ENCODE data around the gene FLT3LG.
A peak's percentile ranks its signal among the peaks of the same experiment; 100 is the strongest.

FLT3LG gene

DNA sequence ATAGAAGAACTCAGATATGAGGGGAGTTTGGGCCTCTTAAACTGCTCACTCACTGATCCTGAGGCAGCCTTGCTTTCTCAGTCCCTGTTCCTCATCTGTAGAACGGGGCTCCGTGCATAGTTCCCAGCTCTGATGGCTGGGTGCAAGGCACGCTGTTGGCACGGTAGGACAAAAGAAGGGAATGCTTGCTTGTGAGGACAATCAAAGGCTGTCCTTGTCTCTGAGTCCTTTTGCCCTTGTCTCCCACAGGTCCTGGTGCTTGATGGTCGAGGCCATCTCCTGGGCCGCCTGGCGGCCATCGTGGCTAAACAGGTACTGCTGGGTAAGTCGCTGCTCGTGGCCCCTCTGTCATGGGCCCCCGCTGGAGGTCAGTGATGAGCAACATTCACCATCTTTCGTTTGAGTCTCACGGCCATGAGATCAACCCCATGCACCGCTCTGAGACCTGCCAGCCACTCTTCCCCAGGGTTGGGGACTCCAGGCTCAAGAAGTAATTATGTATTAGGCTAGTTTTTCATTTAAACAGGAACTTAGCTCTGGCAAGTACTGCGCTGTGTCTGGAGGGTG lies 15.7 kb downstream of the FLT3LG start:
- DNase-seq: peak; percentile 55 to 63

DNA sequence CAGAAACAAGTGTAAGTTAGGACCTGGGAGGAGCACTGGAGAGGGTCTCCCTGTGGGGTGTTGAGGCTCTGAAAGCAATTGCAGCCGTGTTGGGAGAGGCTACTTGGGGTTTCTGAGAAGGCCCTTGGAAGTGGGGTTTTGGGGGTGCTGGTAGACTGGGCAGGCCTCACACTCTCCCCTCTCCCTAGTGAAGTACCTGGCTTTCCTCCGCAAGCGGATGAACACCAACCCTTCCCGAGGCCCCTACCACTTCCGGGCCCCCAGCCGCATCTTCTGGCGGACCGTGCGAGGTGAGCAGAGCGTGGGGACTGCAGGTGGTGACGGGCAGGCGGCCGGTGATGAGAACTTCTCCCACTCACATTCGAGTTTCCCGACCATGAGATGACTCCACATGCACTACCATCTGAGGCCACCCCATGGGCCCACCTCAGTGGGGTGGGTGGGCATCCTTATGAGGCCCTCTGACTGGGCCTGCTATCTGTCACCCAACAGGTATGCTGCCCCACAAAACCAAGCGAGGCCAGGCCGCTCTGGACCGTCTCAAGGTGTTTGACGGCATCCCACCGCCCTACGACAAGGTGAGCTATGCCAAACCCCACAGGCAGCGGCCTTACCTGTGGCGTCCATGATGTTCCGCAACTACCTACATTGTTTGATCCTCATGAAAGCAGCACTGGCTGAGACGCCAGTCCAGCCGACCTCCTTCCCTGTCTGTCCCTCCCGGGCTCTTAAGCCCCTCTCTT lies 16.4 kb downstream of the FLT3LG start:
- DNase-seq: no peak

DNA sequence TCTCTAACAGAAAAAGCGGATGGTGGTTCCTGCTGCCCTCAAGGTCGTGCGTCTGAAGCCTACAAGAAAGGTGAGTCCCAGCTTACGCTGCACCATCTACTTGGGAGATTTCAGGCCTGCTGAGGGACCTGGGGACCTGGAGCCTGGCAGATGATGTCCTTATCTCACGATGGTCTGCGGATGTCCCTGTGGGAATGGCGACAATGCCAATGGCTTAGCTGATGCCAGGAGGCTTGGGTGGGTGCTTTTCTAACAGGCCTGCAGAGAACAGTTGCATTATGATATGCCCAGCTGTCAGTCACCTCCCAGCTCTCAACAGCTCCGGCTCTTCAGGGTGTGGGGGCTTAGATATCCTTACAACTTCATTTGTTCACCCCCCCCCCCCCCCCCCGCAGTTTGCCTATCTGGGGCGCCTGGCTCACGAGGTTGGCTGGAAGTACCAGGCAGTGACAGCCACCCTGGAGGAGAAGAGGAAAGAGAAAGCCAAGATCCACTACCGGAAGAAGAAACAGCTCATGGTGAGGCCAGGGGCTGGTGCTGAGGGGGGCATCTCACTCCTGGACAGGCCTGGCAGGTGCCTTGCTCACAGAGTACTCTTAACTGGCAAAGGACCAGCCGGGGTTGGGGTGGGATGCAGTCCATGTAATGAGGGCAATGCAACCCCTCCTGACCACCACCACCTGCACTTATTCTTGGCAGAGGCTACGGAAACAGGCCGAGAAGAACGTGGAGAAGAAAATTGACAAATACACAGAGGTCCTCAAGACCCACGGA lies 17.2 kb downstream of the FLT3LG start:
- DNase-seq: no peak

DNA sequence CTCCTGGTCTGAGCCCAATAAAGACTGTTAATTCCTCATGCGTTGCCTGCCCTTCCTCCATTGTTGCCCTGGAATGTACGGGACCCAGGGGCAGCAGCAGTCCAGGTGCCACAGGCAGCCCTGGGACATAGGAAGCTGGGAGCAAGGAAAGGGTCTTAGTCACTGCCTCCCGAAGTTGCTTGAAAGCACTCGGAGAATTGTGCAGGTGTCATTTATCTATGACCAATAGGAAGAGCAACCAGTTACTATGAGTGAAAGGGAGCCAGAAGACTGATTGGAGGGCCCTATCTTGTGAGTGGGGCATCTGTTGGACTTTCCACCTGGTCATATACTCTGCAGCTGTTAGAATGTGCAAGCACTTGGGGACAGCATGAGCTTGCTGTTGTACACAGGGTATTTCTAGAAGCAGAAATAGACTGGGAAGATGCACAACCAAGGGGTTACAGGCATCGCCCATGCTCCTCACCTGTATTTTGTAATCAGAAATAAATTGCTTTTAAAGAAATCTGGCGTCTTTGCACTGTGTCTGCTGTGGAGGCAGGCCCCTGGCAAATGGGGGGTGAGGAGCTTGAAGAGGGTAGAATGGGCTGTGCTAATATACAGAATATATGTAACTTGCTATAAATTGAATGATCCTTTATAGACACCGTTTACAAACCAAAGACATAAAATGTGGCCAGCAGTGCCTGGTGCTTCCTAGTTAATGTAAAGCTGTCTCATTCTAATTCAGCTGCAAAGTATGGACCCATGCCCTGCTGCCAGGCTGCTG lies 18.0 kb downstream of the FLT3LG start:
- no peak for DNase-seq

DNA sequence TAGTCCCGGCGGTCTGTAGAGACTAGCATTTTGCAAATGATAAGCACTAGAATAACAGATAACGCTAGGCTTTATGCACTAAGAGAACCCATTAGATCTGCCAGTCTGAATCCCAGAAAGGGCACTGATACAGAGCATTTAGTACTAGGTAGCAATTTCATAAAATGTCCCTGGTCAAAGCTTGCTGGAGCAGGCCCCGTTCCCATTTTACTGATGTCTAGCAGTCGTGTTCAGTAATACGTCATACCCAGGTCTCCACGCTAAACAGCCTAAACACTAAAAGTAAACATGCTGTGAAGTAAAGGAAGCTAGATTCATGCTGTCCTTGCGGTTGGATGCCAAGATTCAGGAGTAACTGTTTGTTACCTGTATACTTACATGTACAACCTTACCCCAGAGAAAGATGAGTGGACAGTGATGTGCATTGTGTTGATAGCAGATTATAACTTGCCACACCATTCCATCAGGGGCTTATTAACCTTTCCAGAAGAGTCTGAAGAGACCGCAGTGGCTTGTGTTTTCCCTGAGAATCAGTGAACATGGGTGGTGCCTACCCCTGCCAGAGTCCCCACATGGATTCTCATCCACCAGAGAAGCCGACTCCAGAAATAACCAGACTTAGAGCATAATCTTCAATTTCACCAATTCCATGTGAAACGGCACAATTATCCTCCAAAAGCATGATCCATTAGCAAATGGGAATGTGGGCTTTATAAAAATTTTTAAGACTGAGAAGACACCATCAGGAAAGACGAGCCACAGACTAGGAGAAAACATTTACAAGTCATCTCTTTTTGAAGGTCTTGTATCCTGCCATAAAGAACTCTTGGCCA lies 18.8 kb downstream of the FLT3LG start:
- peak in 1 of 2 donors; percentile 51 for DNase-seq

DNA sequence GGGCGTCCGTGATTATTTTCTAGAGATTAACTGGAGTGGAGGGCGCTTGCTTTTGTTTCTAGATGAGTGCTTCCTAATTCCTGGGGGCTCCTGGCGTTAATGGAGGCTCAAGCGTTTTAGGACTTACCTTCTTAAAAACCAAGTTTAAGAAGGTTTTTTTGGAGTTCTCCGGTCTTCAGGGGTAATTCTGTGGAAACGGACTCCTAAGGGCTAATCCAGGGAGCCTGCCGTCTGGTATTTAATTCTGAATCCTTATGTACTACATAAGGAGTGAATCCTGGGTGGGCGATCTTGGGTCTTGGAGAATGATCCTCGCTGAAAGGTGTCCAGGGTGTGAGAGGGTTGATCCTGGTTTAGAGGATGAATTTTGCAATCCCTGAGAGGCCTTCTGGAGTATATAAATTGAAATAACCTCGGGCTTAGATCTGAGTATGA lies 22.6 kb downstream of the FLT3LG start:
- DNase-seq: no peak

DNA sequence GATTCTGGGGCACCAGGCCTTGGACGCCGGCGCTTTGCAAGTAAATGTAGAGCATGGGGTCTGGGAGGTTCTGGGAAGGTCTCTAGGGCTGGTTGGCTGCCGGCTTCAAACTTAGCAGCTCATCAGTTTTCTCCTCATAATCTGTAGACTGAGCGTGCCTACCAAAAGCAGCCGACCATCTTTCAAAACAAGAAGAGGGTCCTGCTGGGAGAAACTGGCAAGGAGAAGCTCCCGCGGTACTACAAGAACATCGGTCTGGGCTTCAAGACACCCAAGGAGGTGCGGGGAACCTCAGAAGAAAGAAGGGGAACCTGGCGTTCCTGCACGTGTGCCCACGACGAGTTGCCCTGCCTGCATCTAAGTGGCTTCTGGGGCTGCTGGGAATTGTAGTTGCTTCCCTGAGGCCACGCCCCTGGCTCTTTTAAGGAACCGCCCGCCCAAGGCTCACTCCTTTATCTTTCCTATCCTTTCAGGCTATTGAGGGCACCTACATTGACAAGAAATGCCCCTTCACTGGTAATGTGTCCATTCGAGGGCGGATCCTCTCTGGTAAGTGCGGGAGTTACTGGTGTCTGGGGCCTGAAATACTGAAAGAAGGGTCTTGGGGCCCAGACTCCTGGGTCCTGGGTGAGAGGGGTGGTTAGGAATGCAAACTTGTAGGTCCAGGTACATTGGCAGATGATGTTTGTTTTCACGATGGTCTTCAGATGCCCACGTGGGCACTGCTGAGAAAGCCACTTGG lies 23.2 kb downstream of the FLT3LG start:
- DNase-seq: peak; percentile 79

DNA sequence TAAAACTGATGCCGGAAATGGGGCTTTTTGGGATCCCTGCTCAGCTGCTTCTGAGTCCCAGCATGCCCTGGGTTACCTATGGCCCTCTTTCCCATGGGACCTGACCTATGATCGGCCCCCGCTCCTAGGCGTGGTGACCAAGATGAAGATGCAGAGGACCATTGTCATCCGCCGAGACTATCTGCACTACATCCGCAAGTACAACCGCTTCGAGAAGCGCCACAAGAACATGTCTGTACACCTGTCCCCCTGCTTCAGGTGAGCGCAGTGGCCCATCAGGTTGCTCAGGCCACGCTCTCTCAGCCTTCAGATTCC lies 23.7 kb downstream of the FLT3LG start:
- DNase-seq: peak in 1 of 2 donors; percentile 35

DNA sequence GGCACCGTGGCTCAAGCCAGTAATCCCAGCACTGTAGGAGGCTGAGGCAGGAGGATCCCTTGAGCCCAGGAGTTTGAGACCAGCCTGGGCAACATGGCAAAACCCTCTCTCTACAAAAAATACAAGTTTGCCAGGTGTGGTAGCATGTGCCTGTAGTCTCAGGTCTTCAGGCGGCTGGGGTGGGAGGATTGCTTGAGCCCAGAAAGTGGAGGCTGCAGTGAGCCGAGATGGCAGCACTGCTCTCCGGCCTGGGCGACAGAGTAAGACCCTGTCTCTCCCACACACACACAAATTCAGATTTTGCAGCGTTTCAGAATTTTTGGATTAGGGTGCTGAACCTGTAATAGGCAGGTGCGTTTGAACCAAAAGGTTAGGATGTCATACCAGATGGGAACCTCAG lies 24.5 kb downstream of the FLT3LG start:
- no peak for DNase-seq

DNA sequence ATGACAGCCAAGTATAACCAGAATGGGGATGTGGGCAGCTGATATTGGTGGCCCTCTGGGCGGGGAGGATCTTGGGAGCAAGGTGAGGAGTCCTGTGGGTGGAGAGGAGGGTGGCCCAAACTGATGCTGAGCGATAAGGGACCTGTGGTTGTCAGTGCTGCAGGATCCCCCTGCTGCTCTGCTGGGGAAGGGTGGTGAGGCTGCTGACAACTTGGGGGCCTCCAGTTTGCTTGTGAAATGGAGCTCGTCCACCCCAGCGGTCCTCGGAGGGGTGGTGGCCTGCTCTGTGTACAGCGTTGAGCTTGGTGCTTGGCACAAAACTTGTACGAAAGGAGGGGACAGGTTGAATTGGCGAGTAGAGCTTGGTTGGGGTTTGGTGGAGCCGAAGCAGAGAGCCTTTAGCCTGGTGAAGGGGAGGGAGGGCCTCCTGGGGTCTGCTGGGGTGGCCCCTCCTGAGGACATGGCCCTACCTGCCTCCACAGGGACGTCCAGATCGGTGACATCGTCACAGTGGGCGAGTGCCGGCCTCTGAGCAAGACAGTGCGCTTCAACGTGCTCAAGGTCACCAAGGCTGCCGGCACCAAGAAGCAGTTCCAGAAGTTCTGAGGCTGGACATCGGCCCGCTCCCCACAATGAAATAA lies 25.1 kb downstream of the FLT3LG start:
- peak; percentile 51 for DNase-seq

DNA sequence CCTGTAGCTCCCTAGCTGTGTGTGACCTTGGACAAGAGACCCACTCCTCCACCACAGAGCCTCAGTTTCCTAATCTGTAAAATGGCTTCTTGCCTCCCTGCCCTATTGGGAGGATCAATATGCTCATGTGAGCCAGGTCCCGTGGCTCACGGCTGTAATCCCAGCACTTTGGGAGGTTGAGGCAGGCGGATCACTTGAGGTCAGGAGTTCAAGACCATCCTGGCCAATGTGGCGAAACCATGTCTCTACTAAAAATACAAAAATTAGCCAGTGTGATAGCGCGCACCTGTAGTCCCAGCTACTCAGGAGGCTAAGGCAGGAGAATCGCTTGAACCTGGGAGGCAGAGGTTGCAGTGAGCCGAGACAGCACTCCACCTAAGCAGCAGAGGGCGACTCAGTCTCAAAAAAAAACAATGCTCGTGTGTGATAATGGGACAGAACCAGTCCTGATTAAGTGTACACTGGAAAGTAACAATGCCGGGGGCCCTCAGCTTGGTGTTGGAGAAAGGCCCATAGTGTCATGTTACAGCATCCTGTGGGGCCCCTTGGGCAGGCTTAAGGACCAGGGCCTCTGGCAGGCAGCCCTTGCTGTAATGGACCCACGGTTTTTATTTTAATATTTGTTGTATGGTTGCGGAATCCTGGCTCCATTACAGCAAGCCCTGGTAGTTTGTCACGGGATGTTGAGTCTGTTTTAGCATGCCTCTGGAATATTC lies 29.0 kb downstream of the FLT3LG start:
- peak; percentile 40 to 50 for DNase-seq

DNA sequence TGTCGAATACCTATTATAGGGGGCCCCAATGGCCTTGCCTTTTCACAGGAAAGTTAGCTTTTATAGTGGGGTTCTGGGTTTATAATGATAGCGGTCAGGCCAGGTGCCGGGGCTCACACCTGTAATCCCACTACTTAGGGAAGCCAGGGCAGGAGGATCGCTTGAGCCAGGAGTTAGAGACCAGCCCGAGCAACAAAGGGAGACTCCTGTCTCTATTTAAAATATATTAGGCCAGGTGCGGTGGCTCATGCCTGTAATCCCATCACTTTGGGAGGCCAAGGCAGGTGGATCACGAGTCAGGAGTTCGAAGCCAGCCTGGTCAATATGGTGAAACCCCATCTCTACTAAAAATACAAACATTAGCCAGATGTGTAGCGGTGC lies 29.6 kb downstream of the FLT3LG start:
- DNase-seq: no peak

DNA sequence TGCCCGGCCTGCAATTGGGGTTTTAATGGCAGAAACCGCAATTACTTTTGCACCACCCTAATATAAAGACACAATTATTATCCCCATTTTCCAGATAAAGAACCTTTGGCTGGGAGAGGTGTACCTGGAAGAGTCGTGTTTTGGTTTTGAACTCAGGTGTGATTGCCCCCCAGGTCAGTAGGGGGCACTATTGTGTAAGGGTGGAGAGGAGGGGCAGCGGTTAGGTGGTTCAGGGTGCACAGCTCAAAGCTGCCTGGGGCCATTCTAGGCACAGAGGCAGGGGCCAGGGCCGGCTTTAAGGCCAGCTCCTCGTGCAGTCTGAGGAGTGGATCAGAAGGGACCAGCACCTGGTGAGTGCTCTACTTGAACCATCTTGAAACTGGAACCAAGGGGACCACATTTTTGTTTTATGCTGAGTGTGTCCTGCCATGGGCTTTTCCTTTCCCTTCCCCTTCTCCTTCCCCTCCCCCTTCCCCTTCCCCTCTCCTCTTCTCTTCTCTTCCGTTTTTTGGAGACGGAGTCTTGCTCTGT lies 32.6 kb downstream of the FLT3LG start:
- peak; percentile 80 for DNase-seq

DNA sequence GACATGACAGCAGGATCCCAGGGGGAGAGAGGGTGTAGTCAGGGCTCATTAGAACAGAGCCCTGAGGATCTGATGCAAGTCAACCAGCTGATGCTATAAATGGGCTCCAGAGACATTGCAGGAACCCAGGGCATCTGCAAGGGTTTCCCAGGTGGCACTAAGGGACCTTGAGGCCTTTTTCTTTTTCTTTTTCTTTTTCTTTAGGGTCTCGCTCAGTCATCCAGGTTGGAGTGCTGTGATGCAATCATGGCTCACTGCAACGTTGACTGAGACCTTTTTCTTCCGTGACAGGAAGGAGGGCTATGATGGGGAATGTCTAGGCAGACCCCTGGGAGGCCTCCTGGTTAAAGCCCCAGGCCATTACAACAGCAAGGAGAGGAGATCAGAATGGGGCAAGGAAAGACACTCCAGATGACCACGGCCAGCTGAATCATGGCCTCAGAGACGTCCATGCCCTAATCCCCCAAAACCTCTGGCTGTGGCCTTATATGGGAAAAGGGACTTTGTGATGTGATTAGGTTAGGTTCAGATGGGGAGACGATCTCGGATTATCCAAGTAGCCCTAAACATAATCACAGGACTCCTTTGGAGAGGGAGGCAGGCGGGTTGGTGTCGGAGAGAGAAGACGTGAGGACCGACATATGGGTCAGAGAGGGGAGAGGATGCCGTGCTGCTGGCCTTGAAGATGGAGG lies 33.9 kb downstream of the FLT3LG start:
- DNase-seq: no peak

DNA sequence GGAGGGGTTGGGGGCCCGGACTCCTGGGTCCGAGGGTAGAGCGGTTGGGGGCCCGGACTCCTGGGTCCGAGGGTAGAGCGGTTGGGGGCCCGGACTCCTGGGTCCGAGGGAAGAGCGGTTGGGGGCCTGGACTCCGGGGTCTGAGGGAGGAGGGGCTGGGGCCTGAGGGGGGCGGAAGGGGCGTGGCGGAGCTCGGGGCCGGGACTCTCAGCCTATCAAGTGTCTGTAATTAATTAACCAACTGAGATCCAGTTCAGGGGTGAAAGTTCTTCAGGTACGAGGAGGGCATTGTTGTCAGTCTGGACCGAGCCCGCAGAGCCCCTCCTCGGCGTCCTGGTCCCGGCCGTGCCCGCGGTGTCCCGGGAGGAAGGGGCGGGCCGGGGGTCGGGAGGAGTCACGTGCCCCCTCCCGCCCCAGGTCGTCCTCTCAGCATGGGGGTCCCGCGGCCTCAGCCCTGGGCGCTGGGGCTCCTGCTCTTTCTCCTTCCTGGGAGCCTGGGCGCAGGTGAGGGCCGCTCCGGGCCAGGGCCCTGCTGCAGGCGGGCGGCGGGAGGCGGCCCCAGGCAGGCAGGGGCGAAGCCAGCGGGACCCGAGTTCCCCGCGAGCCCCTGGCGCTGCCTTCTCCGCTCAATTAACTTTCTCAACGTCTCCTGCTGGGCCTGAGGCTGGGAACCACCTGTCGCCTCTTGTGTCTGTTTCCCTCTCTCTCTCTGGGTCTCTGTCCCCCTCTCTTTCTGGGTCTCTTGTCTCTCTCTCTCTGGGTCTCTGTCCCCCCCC lies 39.1 kb downstream of the FLT3LG start:
- peak in 1 of 2 donors; percentile 44 for DNase-seq

DNA sequence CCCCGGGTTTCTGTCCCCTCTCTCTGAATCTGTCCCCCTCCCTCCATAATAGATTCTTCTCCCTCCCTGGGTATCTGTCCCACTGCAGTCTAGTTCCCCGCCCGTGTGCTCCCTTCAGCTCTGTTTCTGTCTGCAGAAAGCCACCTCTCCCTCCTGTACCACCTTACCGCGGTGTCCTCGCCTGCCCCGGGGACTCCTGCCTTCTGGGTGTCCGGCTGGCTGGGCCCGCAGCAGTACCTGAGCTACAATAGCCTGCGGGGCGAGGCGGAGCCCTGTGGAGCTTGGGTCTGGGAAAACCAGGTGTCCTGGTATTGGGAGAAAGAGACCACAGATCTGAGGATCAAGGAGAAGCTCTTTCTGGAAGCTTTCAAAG lies 39.7 kb downstream of the FLT3LG start:
- DNase-seq: no peak

DNA sequence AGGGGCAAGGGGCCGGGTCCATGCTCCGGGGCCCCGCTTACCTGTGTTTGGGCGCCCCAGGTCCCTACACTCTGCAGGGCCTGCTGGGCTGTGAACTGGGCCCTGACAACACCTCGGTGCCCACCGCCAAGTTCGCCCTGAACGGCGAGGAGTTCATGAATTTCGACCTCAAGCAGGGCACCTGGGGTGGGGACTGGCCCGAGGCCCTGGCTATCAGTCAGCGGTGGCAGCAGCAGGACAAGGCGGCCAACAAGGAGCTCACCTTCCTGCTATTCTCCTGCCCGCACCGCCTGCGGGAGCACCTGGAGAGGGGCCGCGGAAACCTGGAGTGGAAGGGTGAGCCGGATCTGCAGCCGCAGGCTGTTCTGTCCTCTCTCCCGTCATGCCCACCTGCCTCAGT lies 40.1 kb downstream of the FLT3LG start:
- no peak for DNase-seq

DNA sequence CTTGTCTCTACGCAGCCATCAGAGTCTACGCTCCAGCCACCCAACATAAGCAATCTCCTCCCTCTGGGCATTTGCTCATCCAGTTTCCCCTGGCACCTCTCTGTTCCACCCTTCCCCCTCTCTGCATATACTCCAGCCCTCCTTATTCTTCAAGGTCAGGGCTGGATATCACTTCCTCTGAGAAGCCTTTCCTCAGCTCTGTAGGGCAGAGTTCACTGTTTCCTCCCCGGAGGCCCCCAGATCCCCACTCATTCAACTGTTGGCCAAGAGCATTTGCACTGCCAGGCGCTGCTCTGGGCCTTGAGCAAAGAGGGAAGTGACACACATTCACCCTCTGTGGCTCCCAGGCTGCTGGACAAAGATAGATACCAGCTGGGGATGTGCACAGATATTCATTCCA lies 41.8 kb downstream of the FLT3LG start:
- DNase-seq: no peak

DNA sequence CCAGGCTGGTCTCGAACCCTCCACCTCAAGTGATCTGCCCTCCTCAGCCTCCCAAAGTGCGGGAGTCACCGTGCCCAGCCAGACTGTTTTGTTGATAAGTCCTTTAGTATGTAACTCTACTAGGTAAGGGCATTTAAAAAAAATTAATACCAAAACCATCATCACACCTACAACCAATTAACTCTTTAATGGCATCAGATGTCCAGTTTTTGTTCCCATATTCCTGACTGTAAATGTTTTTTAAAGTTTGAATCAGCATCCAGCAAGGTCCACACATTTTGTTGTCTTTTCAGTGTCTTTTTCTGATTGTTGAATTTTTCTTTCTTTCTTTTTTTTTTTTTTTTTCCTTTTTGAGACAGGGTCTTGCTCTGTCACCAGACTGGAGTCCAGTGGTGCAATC lies 44.0 kb downstream of the FLT3LG start:
- DNase-seq: no peak

Measured in stimulated activated CD4-positive, alpha-beta T cell treated with anti-CD3 and anti-CD28 coated beads, Interleukin-2, amount 100 ng/mL, for 24 hours (primary cell).